ENCODE measurements around the gene PRRG1.

DNA sequence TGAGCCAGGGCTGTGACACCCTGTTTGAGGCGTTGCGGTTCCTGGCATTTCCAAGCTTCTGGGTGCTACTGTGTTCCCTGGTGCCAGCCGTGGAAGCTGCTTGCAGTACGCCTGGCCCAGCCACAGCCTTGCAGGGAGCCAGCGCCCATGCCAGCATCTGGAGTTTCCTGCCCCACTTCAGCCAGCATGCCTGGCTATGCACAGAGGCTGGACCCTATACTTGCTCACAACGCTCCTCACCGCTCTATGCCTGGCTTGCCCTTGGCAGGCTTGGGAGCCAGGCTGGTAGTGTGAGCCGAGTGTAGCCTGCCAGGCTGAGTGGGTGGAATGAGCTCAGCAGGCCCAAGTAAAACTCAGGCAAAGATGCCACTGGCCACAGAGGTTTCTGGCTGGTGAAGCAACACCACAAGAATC is 22.4 kb downstream of the PRRG1 start:
- TF ChIP-seq, protein P1, sequence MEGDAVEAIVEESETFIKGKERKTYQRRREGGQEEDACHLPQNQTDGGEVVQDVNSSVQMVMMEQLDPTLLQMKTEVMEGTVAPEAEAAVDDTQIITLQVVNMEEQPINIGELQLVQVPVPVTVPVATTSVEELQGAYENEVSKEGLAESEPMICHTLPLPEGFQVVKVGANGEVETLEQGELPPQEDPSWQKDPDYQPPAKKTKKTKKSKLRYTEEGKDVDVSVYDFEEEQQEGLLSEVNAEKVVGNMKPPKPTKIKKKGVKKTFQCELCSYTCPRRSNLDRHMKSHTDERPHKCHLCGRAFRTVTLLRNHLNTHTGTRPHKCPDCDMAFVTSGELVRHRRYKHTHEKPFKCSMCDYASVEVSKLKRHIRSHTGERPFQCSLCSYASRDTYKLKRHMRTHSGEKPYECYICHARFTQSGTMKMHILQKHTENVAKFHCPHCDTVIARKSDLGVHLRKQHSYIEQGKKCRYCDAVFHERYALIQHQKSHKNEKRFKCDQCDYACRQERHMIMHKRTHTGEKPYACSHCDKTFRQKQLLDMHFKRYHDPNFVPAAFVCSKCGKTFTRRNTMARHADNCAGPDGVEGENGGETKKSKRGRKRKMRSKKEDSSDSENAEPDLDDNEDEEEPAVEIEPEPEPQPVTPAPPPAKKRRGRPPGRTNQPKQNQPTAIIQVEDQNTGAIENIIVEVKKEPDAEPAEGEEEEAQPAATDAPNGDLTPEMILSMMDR (IDR thresholded peaks at IDR 0.05), result no peak
- TF ChIP-seq EP300 (IDR thresholded peaks at IDR 0.05), result no peak

Measured in ovary (tissue), 3 donors.